ENCODE data around the gene SYNGR3.

- TF ChIP-seq SUZ12 (IDR thresholded peaks at IDR 0.05) (no peak), SP1 (IDR thresholded peaks at IDR 0.05) (no peak), ELF4 (IDR thresholded peaks at IDR 0.05) (no peak), LEF1 (IDR thresholded peaks at IDR 0.05; ENCODE audit: borderline replicate concordance) (no peak), FOXK2 (IDR thresholded peaks at IDR 0.05) (no peak), FOXM1 (IDR thresholded peaks at IDR 0.05; ENCODE audit: borderline replicate concordance) (no peak), TARDBP (IDR thresholded peaks at IDR 0.05) (no peak), NFRKB (IDR thresholded peaks at IDR 0.05) (no peak), L3MBTL2 (conservative IDR thresholded peaks at IDR 0.05) (no peak), CTBP1 (IDR thresholded peaks at IDR 0.05; ENCODE audit: borderline replicate concordance) (no peak)
Observed at GRCh38 chr16:1950559-1950958, 39.2 kb upstream of the SYNGR3 start.

Measured in HEK293T (cell line).